Fibroblast of the aortic adventitia (primary cell): ENCODE results near the gene VWC2. TPM values are rescaled to one million over a fixed set of nuclear protein-coding genes. Genes with fewer than 3 reads are reported as not detected.
"Not testable (repeated sequence)": the region's sequence is repeated elsewhere in the genome, so short reads cannot be mapped to it uniquely, and the experiment has no call there.

ENCODE experiments used
- DNase-seq: peaks from one replicate; pipeline ENCODE4 v3.0.0-alpha.2; 2010; ENCODE audit warnings: low read depth
- H3K4me3 ChIP-seq: 2 replicates; pipeline ENCODE4 v1.5.1; 2011; ENCODE audit warnings: low read depth, mild to moderate bottlenecking, control low read depth, low read length, moderate library complexity
- CTCF ChIP-seq: IDR thresholded peaks from 2 replicates; pipeline ENCODE4 v1.5.1; 2011; ENCODE audit warnings: mild to moderate bottlenecking, low read length, control low read depth, inconsistent platforms; ENCODE audit not compliant: insufficient read depth
- total RNA-seq: library from RNA; depleted of rRNA; stranded (reverse); fragments of >200 nt; gene quantifications from 2 replicates; pipeline ENCODE4 v1.2.3, GENCODE V29; 2012; ENCODE audit warnings: low replicate concordance

Gene VWC2
- total RNA-seq, 1 donor = not detected

GRCh38 chr7:49840751-49841405 is 67.4 kb downstream of the VWC2 start:
- no peak overlapping the region for H3K4me3 ChIP-seq
- DNase-seq = no peak
- no peak for TF ChIP-seq CTCF

- TF ChIP-seq CTCF = no peak
Measured at GRCh38 chr7:49845626-49846025, 72.2 kb downstream of the VWC2 start.

GRCh38 chr7:49848211-49848841 is 74.9 kb downstream of the VWC2 start:
- H3K4me3 ChIP-seq = no peak overlapping the region
- no peak for DNase-seq
- TF ChIP-seq CTCF = no peak

More at GRCh38 chr7:49845626-49846025, 72.2 kb downstream of the VWC2 start:
- no peak for DNase-seq
- H3K4me3 ChIP-seq = no peak overlapping the region

GRCh38 chr7:49850921-49851613 is 77.6 kb downstream of the VWC2 start:
- no peak for TF ChIP-seq CTCF
- no peak for DNase-seq
- H3K4me3 ChIP-seq = no peak overlapping the region

- not testable (repeated sequence) for H3K4me3 ChIP-seq, DNase-seq
Measured at GRCh38 chr7:49851614-49851934, 78.1 kb downstream of the VWC2 start.

- TF ChIP-seq CTCF = peak; percentile 49
- DNase-seq = peak; percentile 28
- H3K4me3 ChIP-seq = no peak overlapping the region
Measured at GRCh38 chr7:49852619-49853462, 79.4 kb downstream of the VWC2 start.
